HG02852 (cell line): ENCODE data around the gene SETBP1.

Experiments used
- ATAC-seq: cut with Tn5 transposase; IDR thresholded peaks from one replicate; pipeline ENCODE4 v1.9.1; 2021; ENCODE audit warnings: mild to moderate bottlenecking, moderate library complexity; ENCODE audit not compliant: unreplicated experiment

SETBP1 gene

GRCh38 chr18:44921974-44922373, 241.3 kb downstream of the SETBP1 start:
- ATAC-seq = no peak

- ATAC-seq = no peak
These were observed 242.3 kb downstream of the SETBP1 start for GRCh38 chr18:44922968-44923367.

- no peak for ATAC-seq
These were observed 244.3 kb downstream of the SETBP1 start for GRCh38 chr18:44924785-44925499.

- no peak for ATAC-seq
These were observed 246.6 kb downstream of the SETBP1 start for GRCh38 chr18:44927127-44927849.

- no peak for ATAC-seq
These were observed 254.2 kb downstream of the SETBP1 start for GRCh38 chr18:44934901-44935300.

- ATAC-seq = no peak
These were observed 254.8 kb downstream of the SETBP1 start for GRCh38 chr18:44935455-44935854.

GRCh38 chr18:44936485-44936884, 255.8 kb downstream of the SETBP1 start:
- ATAC-seq = no peak

GRCh38 chr18:44937960-44938719, 257.5 kb downstream of the SETBP1 start:
- no peak for ATAC-seq

- ATAC-seq = no peak
These were observed 258.3 kb downstream of the SETBP1 start for GRCh38 chr18:44938720-44939665.

GRCh38 chr18:44941516-44941915, 260.8 kb downstream of the SETBP1 start:
- no peak for ATAC-seq

GRCh38 chr18:44942073-44942472, 261.4 kb downstream of the SETBP1 start:
- no peak for ATAC-seq

- no peak for ATAC-seq
These were observed 262.7 kb downstream of the SETBP1 start for GRCh38 chr18:44943311-44943881.

- no peak for ATAC-seq
These were observed 263.8 kb downstream of the SETBP1 start for GRCh38 chr18:44944461-44944860.

- no peak for ATAC-seq
These were observed 265.3 kb downstream of the SETBP1 start for GRCh38 chr18:44945888-44946401.

- no peak for ATAC-seq
These were observed 265.9 kb downstream of the SETBP1 start for GRCh38 chr18:44946529-44947113.

GRCh38 chr18:44949967-44950366, 269.3 kb downstream of the SETBP1 start:
- ATAC-seq = no peak

- no peak for ATAC-seq
These were observed 270.1 kb downstream of the SETBP1 start for GRCh38 chr18:44950685-44951195.

- ATAC-seq = no peak
These were observed 271.1 kb downstream of the SETBP1 start for GRCh38 chr18:44951748-44952147.

- ATAC-seq = no peak
These were observed 273.6 kb downstream of the SETBP1 start for GRCh38 chr18:44954257-44954656.
